HFF-Myc (cell line): ENCODE measurements around the gene POMT2.

Source experiments
- DNase-seq: peaks from one replicate; pipeline ENCODE4 v3.0.0-alpha.2; 2011; ENCODE audit warnings: low read depth; ENCODE audit errors: extremely low read depth
- H3K4me3 ChIP-seq: replicated peaks from 2 replicates; pipeline ENCODE4 v1.5.1; 2011; ENCODE audit warnings: low read depth, mild to moderate bottlenecking, control low read depth, low read length
- TF ChIP-seq, protein P1 (sequence below): IDR thresholded peaks from 2 replicates; pipeline ENCODE4 v1.5.1; 2012; ENCODE audit warnings: mild to moderate bottlenecking, low read depth, low read length, control low read depth; ENCODE audit errors: missing control alignments

The POMT2 gene

GRCh38 chr14:77353469-77354141 is 32.9 kb upstream of the POMT2 start:
- H3K4me3 ChIP-seq: no peak overlapping the region
- DNase-seq: no peak
- TF ChIP-seq, protein P1, sequence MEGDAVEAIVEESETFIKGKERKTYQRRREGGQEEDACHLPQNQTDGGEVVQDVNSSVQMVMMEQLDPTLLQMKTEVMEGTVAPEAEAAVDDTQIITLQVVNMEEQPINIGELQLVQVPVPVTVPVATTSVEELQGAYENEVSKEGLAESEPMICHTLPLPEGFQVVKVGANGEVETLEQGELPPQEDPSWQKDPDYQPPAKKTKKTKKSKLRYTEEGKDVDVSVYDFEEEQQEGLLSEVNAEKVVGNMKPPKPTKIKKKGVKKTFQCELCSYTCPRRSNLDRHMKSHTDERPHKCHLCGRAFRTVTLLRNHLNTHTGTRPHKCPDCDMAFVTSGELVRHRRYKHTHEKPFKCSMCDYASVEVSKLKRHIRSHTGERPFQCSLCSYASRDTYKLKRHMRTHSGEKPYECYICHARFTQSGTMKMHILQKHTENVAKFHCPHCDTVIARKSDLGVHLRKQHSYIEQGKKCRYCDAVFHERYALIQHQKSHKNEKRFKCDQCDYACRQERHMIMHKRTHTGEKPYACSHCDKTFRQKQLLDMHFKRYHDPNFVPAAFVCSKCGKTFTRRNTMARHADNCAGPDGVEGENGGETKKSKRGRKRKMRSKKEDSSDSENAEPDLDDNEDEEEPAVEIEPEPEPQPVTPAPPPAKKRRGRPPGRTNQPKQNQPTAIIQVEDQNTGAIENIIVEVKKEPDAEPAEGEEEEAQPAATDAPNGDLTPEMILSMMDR: no peak

- H3K4me3 ChIP-seq: no peak overlapping the region
- TF ChIP-seq, protein P1: no peak
- DNase-seq: no peak
These were observed 27.1 kb upstream of the POMT2 start for GRCh38 chr14:77347751-77348150.

DNA sequence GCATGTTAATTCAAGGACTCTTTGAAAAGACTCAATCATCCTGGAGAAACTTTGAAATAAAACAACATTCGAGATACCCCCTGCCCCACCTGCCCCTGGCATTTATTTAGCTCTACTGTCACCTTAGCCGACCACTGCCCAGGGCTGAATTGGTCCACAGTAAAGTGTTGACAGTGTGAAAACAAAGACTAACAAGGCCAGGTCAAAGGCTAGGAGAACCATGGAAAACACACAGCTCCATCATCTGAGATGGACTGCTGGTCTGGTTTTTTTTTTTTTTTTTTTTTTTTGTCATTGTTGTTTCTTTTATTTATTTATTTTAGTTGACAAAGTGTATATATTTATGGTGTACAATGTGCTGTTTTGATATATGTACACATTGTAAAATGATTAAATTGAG is 25.8 kb upstream of the POMT2 start:
- TF ChIP-seq, protein P1: no peak
- no peak for DNase-seq
- H3K4me3 ChIP-seq: no peak overlapping the region

- no peak overlapping the region for H3K4me3 ChIP-seq
- DNase-seq: no peak
These were observed 23.8 kb upstream of the POMT2 start for GRCh38 chr14:77344377-77344996.

DNA sequence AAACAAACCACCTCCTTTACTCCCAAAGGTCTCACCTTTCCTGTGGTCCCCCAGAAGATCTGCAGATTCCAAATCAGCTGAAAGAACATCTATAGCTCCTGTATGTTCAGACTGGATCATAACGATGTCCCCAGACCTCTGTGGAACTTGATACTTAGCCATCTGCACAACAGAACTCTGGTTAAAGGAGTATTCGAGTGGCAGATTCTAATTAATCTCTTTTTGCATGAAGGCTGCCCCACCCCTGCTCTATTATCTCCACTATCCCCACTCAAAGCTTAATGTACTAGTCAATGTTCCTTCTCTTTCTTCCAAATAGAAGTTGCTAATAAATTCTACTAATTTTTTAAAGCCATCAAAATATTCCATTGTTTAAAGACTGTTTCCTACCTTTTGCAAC is 23.0 kb upstream of the POMT2 start:
- H3K4me3 ChIP-seq: no peak overlapping the region
- TF ChIP-seq, protein P1: no peak
- DNase-seq: no peak

More at GRCh38 chr14:77344377-77344996, 23.8 kb upstream of the POMT2 start:
- TF ChIP-seq, protein P1: no peak

DNA sequence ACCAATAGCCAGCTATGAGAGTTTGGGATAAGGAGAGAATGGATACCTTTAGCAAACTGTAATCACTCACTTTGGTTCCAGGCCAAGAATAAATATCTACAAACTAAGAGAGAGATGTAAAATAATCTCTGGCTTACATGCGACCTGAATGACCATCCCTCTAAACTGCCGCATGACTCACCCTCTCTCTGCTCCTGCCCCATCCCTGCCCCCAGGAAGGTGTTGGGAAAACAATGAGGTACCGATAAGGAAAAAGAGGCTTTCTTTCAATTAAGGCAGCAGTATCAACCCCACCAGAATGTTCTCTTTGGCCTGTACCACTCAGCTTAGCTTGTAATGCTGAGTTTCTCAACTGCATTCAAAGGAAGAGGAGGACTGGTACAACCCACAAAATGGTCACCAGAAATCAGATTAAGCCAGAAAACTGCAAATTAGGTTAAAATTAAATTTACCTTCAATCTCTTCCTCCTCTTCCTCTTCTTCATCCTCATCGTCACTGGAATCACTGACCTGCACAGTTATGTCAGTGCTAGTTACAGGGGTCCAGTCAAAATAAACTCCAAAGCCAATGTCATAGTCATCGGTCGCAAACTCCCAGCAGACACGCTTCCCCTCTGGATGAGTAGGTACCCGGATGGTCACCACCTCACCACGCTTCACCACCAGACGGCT is 22.2 kb upstream of the POMT2 start:
- DNase-seq: no peak
- TF ChIP-seq, protein P1: no peak
- H3K4me3 ChIP-seq: no peak overlapping the region
